Stomach (tissue), 9 donors: ENCODE measurements around the gene RD3L. TPM values are rescaled to one million over a fixed set of nuclear protein-coding genes. Genes with fewer than 3 reads are reported as not detected.

ENCODE experiments used
- DNase-seq, 2 donors: peaks; one replicate each; pipeline versions ENCODE4 v3.0.0 to v3.0.0-alpha.2; 2013 to 2019
- H3K27ac ChIP-seq, 5 donors: fragments of 200-600 bp in 4 of 5; sonication (generic) in 4 of 5; one replicate each; pipeline ENCODE4 v1.5.1; 2013 to 2019; ENCODE audit warnings: mild to moderate bottlenecking in 1 of 5, moderate library complexity in 1 of 5
- H3K27me3 ChIP-seq, 3 donors: fragments of 200-600 bp; sonication (generic); one replicate each; pipeline ENCODE4 v1.5.1; 2017 to 2019; ENCODE audit warnings: mixed run types in 1 of 3
- H3K36me3 ChIP-seq, 4 donors: fragments of 200-600 bp; sonication (generic); 1 replicate in 3 of 4; 2 replicates in 1 of 4; pipeline ENCODE4 v1.5.1; 2016 to 2019
- H3K4me1 ChIP-seq, 4 donors: fragments of 200-600 bp; sonication (generic); one replicate each; pipeline ENCODE4 v1.5.1; 2016 to 2019
- H3K4me3 ChIP-seq, 4 donors: fragments of 200-600 bp; sonication (generic) in 3 of 4; one replicate each; pipeline ENCODE4 v1.5.1; 2016 to 2019; ENCODE audit warnings: mild to moderate bottlenecking in 1 of 4
- H3K9me3 ChIP-seq, 4 donors: fragments of 200-600 bp; sonication (generic); one replicate each; pipeline ENCODE4 v1.5.1; 2016 to 2019
- CTCF ChIP-seq, 7 experiments: fragments of 450-650 bp in 4 of 7; fragments of 200-600 bp in 3 of 7; sonication (generic) in 3 of 7; IDR thresholded peaks; one replicate each; pipeline ENCODE4 v1.5.1; 2016 to 2019; ENCODE audit warnings: antibody characterized with exemption in 7 of 7, control low read depth in 2 of 7, mild to moderate bottlenecking in 1 of 7
- EP300 ChIP-seq: sonication (generic); formaldehyde crosslinking; IDR thresholded peaks from one replicate; pipeline ENCODE4 v1.6.1; 2017; ENCODE audit warnings: antibody characterized with exemption
- POLR2A ChIP-seq, 4 donors: fragments of 450-650 bp; IDR thresholded peaks; one replicate each; pipeline ENCODE4 v1.6.1; 2016; ENCODE audit warnings: antibody characterized with exemption in 4 of 4, control low read depth in 2 of 4, mild to moderate bottlenecking in 1 of 4, moderate library complexity in 1 of 4
- POLR2AphosphoS5 ChIP-seq, 3 donors: sonication (generic); formaldehyde crosslinking; IDR thresholded peaks; one replicate each; pipeline ENCODE4 v1.6.1; 2016; ENCODE audit warnings: antibody characterized with exemption in 3 of 3
- WGBS, 5 donors: extraction: QIAGEN DNeasy Blood & Tissue Kit in 3 of 5; methylation state at CpG; one replicate each; pipeline versions ENCODE4 v1.1.5 to v1.1.7; 2013 to 2018; 5-methylcytosine and 5-hydroxymethylcytosine counted together
- intact Hi-C: fragments of 100-400 bp; cut with DNase I; formaldehyde crosslinking; loops from one replicate; pipeline ENCODE4 v1.15.1; 2023; ENCODE audit warnings: low total_unique reads
- polyA plus RNA-seq, 3 donors: library from polyadenylated mRNA; stranded (reverse); fragments of 200-250 nt; gene quantifications; one replicate each; pipeline ENCODE4 v1.2.3, GENCODE V29; 2013
- total RNA-seq, 5 donors: library from RNA; depleted of rRNA; stranded (reverse); fragments of >200 nt; gene quantifications; one replicate each; pipeline versions ENCODE4 v1.1.0 to v1.2.3, GENCODE V29; 2014 to 2016
- donor health status: healthy with polysubstance abuse.
- donor health status: Bipolar disorder and iron deficiency.
- donor health status: healthy.

Gene RD3L
- total and polyA plus RNA-seq, 8 donors = not detected

GRCh38 chr14:103904493-103905107, 37.7 kb downstream of the RD3L start:
- intact Hi-C loops = loop anchor here (5.0 kb wide), 1 partner anchor 97 kb away; no protein-coding TSS in a partner anchor
- TF ChIP-seq POLR2AphosphoS5 (IDR thresholded peaks at IDR 0.05) = no peak
- Histone ChIP-seq H3K27ac (no peak overlapping the region), H3K4me3 (no peak overlapping the region), H3K27me3 (peaks cover 0 to 4% (median 0%) of the 10 kb centered on the region in 3 donors), H3K4me1 (peaks cover 0 to 10% (median 4%) of the 10 kb centered on the region in 4 donors), H3K36me3 (peaks cover 0 to 8% (median 0%) of the 10 kb centered on the region in 4 donors), H3K9me3 (no peaks in the 10 kb centered on the region)
- DNase-seq = no peak
- 92 to 100% (median 95%) methylated on average over 2 of the region's 2 CpGs for WGBS, 5 donors

GRCh38 chr14:103899833-103900232, 42.5 kb downstream of the RD3L start:
- no peak overlapping the region for H3K27ac ChIP-seq
- 87 to 96% (median 94%) methylated on average over 11 to 14 of the region's 14 CpGs for WGBS, 5 donors
- TF ChIP-seq POLR2AphosphoS5 (IDR thresholded peaks at IDR 0.05) (no peak), POLR2A (IDR thresholded peaks at IDR 0.05) (no peak), EP300 (no peak), CTCF (IDR thresholded peaks at IDR 0.05) (no peak)
- peaks cover 22 to 41% (median 34%) of the 10 kb centered on the region in 4 donors for H3K4me1 ChIP-seq
- no peak overlapping the region for H3K4me3 ChIP-seq
- no peaks in the 10 kb centered on the region for H3K36me3 ChIP-seq
- peaks cover 0 to 4% (median 0%) of the 10 kb centered on the region in 3 donors for H3K27me3 ChIP-seq
- H3K9me3 ChIP-seq = no peaks in the 10 kb centered on the region
- no peak for DNase-seq
- intact Hi-C loops = no loop called here

GRCh38 chr14:103899316-103899715, 43.0 kb downstream of the RD3L start:
- no peak overlapping the region for H3K27ac ChIP-seq
- H3K36me3 ChIP-seq = no peaks in the 10 kb centered on the region
- H3K9me3 ChIP-seq = no peaks in the 10 kb centered on the region
- H3K27me3 ChIP-seq = peaks cover 0 to 4% (median 0%) of the 10 kb centered on the region in 3 donors
- no peak overlapping the region for H3K4me3 ChIP-seq
- no peak for DNase-seq
- TF ChIP-seq EP300 (no peak), POLR2A (IDR thresholded peaks at IDR 0.05) (no peak), POLR2AphosphoS5 (IDR thresholded peaks at IDR 0.05) (no peak), CTCF (IDR thresholded peaks at IDR 0.05) (no peak)
- 54 to 74% (median 68%) methylated on average over 4 to 13 of the region's 13 CpGs for WGBS, 5 donors
- H3K4me1 ChIP-seq = peaks cover 27 to 46% (median 39%) of the 10 kb centered on the region in 4 donors
- intact Hi-C loops = no loop called here

GRCh38 chr14:103898711-103899110, 43.6 kb downstream of the RD3L start:
- WGBS, 5 donors = 38 to 80% (median 66%) methylated on average over 6 to 9 of the region's 9 CpGs
- no peak for DNase-seq
- peaks cover 0 to 4% (median 0%) of the 10 kb centered on the region in 3 donors for H3K27me3 ChIP-seq
- no peaks in the 10 kb centered on the region for H3K36me3 ChIP-seq
- intact Hi-C loops = no loop called here
- no peaks in the 10 kb centered on the region for H3K9me3 ChIP-seq
- H3K27ac ChIP-seq = peak overlapping the region in 2 of 5 donors; percentile 29
- no peak overlapping the region for H3K4me3 ChIP-seq
- peaks cover 32 to 52% (median 45%) of the 10 kb centered on the region in 4 donors for H3K4me1 ChIP-seq
- no peak for TF ChIP-seq EP300
- TF ChIP-seq POLR2AphosphoS5 (IDR thresholded peaks at IDR 0.05) = no peak
- no peak for TF ChIP-seq POLR2A (IDR thresholded peaks at IDR 0.05)
- no peak for TF ChIP-seq CTCF (IDR thresholded peaks at IDR 0.05)

- no peaks in the 10 kb centered on the region for H3K9me3 ChIP-seq
- peaks cover 32 to 52% (median 46%) of the 10 kb centered on the region in 4 donors for H3K4me1 ChIP-seq
- no peaks in the 10 kb centered on the region for H3K36me3 ChIP-seq
- peaks cover 0 to 4% (median 0%) of the 10 kb centered on the region in 3 donors for H3K27me3 ChIP-seq
- DNase-seq = no peak
- intact Hi-C loops = no loop called here
- peak overlapping the region in 2 of 5 donors; percentile 55 to 65 for H3K27ac ChIP-seq
- 80 to 89% (median 86%) methylated on average over 4 of the region's 4 CpGs for WGBS, 5 donors
- TF ChIP-seq CTCF (IDR thresholded peaks at IDR 0.05) (no peak), POLR2A (IDR thresholded peaks at IDR 0.05) (no peak), POLR2AphosphoS5 (IDR thresholded peaks at IDR 0.05) (no peak), EP300 (no peak)
- H3K4me3 ChIP-seq = no peak overlapping the region
Measured at GRCh38 chr14:103898204-103898603, 44.1 kb downstream of the RD3L start.
